ENCODE results near the gene PCDH7. TPM values are rescaled to one million over a fixed set of nuclear protein-coding genes. Genes with fewer than 3 reads are reported as not detected.
A peak's percentile ranks its signal among the peaks of the same experiment; 100 is the strongest.

The PCDH7 gene
- total RNA-seq, 4 donors from 2014 or later: 225 to 364 (median 314) TPM

DNA sequence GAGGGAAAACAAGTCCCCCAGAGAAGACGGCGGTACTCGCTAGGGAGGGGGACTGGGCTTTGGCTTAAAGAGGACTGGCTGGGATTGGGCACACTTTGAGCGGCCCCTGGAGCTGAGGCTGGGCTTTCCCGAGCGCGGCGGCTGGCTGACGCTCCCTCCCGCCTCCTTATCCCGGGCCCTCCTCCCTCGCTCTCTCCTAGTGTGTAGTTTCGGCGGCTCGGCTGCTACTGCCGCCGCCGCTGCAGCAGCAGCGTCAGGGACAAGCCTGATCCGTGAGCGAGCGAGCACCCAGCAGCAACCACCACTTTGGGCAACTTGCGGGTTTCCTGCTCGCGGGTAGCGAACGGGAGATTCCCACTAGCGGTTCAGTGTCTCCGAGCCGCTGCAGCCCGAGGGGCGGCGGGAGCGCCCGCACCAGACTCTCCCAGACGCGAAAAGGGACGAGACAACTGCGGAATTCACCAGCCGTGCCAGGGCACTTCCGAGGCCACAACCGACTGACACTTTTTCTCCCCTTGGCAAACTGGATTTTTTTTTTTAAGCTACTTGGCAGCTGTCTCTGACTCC is 632 bp upstream of the PCDH7 start:
- Histone ChIP-seq H3K27me3 (peaks cover 16% of the 10 kb centered on the region), H3K4me3 (peak overlapping the region; percentile 84 to 88), H3K9me3 (no peaks in the 10 kb centered on the region), H3K27ac (peak overlapping the region; percentile 52 to 87 (median 84)), H3K36me3 (no peaks in the 10 kb centered on the region), H3K4me1 (peaks cover 0 to 52% (median 0%) of the 10 kb centered on the region in 3 donors)
- peak; percentile 70 for ATAC-seq
- TF ChIP-seq, protein P1, sequence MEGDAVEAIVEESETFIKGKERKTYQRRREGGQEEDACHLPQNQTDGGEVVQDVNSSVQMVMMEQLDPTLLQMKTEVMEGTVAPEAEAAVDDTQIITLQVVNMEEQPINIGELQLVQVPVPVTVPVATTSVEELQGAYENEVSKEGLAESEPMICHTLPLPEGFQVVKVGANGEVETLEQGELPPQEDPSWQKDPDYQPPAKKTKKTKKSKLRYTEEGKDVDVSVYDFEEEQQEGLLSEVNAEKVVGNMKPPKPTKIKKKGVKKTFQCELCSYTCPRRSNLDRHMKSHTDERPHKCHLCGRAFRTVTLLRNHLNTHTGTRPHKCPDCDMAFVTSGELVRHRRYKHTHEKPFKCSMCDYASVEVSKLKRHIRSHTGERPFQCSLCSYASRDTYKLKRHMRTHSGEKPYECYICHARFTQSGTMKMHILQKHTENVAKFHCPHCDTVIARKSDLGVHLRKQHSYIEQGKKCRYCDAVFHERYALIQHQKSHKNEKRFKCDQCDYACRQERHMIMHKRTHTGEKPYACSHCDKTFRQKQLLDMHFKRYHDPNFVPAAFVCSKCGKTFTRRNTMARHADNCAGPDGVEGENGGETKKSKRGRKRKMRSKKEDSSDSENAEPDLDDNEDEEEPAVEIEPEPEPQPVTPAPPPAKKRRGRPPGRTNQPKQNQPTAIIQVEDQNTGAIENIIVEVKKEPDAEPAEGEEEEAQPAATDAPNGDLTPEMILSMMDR (IDR thresholded peaks at IDR 0.05): no peak
- TF ChIP-seq POLR2A (IDR thresholded peaks at IDR 0.05) (peak in 1 of 2 donors; percentile 43), POLR2AphosphoS5 (IDR thresholded peaks at IDR 0.05) (peak; percentile 82), EP300 (IDR thresholded peaks at IDR 0.05) (no peak)
- WGBS, 2 donors (ENCODE audit: low coverage in 1 of 2): 0% methylated on average over 3 to 7 of the region's 42 CpGs

DNA sequence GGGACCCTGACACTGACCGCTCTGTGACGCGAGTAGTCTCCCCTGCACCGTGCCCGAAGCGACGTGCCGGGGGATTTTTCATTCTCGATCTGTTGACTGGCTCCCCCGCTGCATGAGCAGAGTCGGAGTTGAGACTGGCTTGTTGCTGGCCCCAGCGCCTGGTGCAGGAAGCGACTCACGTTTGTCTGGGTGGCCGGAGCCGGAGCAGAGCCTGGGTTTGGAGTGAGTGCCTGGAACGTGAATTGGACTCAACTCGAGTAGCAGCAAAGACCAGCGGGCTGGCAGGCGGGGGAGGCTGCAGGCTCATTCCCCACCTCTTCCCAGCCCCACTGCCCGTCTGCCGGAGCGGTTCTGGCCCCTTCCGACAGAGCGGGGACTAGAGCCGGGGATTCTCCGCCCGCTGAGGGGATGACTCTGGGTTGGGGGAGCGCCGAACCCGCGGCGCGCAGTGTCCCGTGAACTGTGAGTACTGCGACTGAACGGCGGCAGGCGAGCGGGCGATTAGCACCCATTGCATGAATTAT is 554 bp downstream of the PCDH7 start:
- H3K27me3 ChIP-seq: peaks cover 16% of the 10 kb centered on the region
- WGBS, 2 donors (ENCODE audit: low coverage in 1 of 2): 0% methylated on average over 1 of the region's 41 CpGs; no CpG with 5 or more reads in 1 of the 2 donors

DNA sequence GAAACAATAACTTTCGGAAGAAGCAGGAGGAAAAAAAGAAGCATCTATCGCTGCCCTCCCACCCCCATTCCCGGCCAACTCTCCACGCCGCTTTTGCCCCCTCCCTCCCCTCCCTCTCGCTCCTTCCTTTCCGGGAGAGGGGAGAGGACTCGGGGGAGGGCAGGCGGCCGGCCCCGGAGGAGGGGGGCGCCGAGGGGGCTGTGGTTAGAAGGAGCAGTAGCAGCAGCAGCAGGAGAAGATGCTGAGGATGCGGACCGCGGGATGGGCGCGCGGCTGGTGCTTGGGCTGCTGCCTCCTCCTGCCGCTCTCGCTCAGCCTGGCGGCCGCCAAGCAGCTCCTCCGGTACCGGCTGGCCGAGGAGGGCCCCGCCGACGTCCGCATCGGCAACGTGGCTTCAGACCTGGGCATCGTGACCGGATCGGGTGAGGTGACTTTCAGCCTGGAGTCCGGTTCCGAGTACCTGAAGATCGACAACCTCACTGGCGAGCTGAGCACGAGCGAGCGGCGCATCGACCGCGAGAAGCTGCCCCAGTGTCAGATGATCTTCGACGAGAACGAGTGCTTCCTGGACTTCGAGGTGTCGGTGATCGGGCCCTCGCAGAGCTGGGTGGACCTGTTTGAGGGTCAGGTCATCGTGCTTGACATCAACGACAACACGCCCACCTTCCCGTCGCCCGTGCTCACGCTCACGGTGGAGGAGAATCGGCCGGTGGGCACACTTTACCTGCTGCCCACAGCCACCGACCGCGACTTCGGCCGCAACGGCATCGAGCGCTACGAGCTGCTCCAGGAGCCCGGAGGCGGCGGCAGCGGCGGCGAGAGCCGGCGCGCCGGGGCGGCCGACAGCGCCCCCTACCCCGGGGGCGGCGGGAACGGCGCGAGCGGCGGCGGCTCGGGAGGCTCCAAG is 1.3 kb downstream of the PCDH7 start:
- WGBS, 2 donors (ENCODE audit: low coverage in 1 of 2): no CpG with 5 or more reads among the region's 95 CpGs
- peaks cover 16% of the 10 kb centered on the region for H3K27me3 ChIP-seq
- TF ChIP-seq POLR2AphosphoS5 (IDR thresholded peaks at IDR 0.05) (no peak), POLR2A (IDR thresholded peaks at IDR 0.05) (peak in 1 of 2 donors; percentile 9), EP300 (IDR thresholded peaks at IDR 0.05) (no peak)
- TF ChIP-seq, protein P1 (IDR thresholded peaks at IDR 0.05): peak in 3 of 4 experiments; percentile 49 to 74 (median 74)
- H3K36me3 ChIP-seq: no peaks in the 10 kb centered on the region
- H3K27ac ChIP-seq: peak overlapping the region; percentile 4 to 87 (median 84)
- H3K4me1 ChIP-seq: peaks cover 0 to 45% (median 0%) of the 10 kb centered on the region in 3 donors
- H3K9me3 ChIP-seq: no peaks in the 10 kb centered on the region
- H3K4me3 ChIP-seq: peak overlapping the region; percentile 84 to 88
- ATAC-seq: peak; percentile 52

More for the DNA sequence above, 554 bp downstream of the PCDH7 start:
- Histone ChIP-seq H3K36me3 (no peaks in the 10 kb centered on the region), H3K4me3 (peak overlapping the region; percentile 84 to 88), H3K27ac (peak overlapping the region; percentile 34 to 87 (median 84)), H3K4me1 (peaks cover 0 to 52% (median 0%) of the 10 kb centered on the region in 3 donors), H3K9me3 (no peaks in the 10 kb centered on the region)
- TF ChIP-seq, protein P1 (IDR thresholded peaks at IDR 0.05): no peak
- TF ChIP-seq POLR2AphosphoS5 (IDR thresholded peaks at IDR 0.05): no peak
- TF ChIP-seq POLR2A (IDR thresholded peaks at IDR 0.05): no peak
- no peak for TF ChIP-seq EP300 (IDR thresholded peaks at IDR 0.05)
- peak; percentile 3 for ATAC-seq

DNA sequence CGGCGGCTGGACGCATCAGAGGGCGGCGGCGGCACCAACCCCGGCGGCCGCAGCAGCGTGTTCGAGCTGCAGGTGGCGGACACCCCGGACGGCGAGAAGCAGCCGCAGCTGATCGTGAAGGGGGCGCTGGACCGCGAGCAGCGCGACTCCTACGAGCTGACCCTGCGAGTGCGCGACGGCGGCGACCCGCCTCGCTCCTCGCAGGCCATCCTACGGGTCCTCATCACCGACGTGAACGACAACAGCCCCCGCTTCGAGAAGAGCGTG is 1.9 kb downstream of the PCDH7 start:
- no peak for TF ChIP-seq POLR2A (IDR thresholded peaks at IDR 0.05)
- no peak for TF ChIP-seq EP300 (IDR thresholded peaks at IDR 0.05)
- TF ChIP-seq, protein P1 (IDR thresholded peaks at IDR 0.05): peak in 1 of 4 experiments; percentile 29
- TF ChIP-seq POLR2AphosphoS5 (IDR thresholded peaks at IDR 0.05): no peak
- H3K9me3 ChIP-seq: no peaks in the 10 kb centered on the region
- H3K4me1 ChIP-seq: peaks cover 0 to 44% (median 0%) of the 10 kb centered on the region in 3 donors
- peak overlapping the region; percentile 16 to 87 (median 84) for H3K27ac ChIP-seq
- peak overlapping the region; percentile 84 to 88 for H3K4me3 ChIP-seq
- no peak for ATAC-seq
- peaks cover 16% of the 10 kb centered on the region for H3K27me3 ChIP-seq
- H3K36me3 ChIP-seq: no peaks in the 10 kb centered on the region
- no CpG with 5 or more reads among the region's 39 CpGs for WGBS, 2 donors (ENCODE audit: low coverage in 1 of 2)

Measured in gastroesophageal sphincter (tissue), 4 donors.